HEK293 (cell line): ENCODE results near the gene ILK.

Experiments used
- CTCF ChIA-PET: fragments of 350-600 bp; formaldehyde crosslinking; extraction: SDS; loops from one replicate; lab custom pipeline; 2021; ENCODE audit warnings: antibody characterized with exemption; lab: Yijun Ruan, JAX
- POLR2A ChIA-PET: fragments of 300-600 bp; formaldehyde crosslinking; extraction: SDS; loops from one replicate; lab custom pipeline; 2020; ENCODE audit warnings: antibody characterized with exemption, inconsistent platforms; lab: Yijun Ruan, JAX
- H3K27ac ChIP-seq: fragments of 200-500 bp; sonication (Bioruptor generic); 2 replicates; pipeline ENCODE4 v1.5.1; 2014; ENCODE audit warnings: low read depth, low read length, control low read depth, inconsistent platforms; ENCODE audit errors: extremely low read depth
- H3K36me3 ChIP-seq, 2 experiments: fragments of 200-500 bp in 1 of 2; sonication (Bioruptor generic) in 1 of 2; 1 replicate in 1 of 2; 2 replicates in 1 of 2; pipeline ENCODE4 v1.5.1; 2014 to 2017; ENCODE audit warnings: inconsistent platforms in 2 of 2, low read length in 2 of 2; ENCODE audit not compliant: control insufficient read depth in 2 of 2, insufficient read depth in 1 of 2
- H3K4me1 ChIP-seq: fragments of 200-500 bp; sonication (Bioruptor generic); 2 replicates; pipeline ENCODE4 v1.5.1; 2014; ENCODE audit warnings: mild to moderate bottlenecking, low read length, inconsistent platforms; ENCODE audit not compliant: control insufficient read depth, insufficient read depth
- H3K4me3 ChIP-seq: 2 replicates; pipeline ENCODE4 v1.5.1; 2011; ENCODE audit warnings: low read depth, mild to moderate bottlenecking, control low read depth, low read length, moderate library complexity
- H3K9me3 ChIP-seq: fragments of 200-500 bp; sonication (Bioruptor generic); 2 replicates; pipeline ENCODE4 v1.5.1; 2014; ENCODE audit warnings: low read depth, low read length, inconsistent platforms; ENCODE audit not compliant: control insufficient read depth, insufficient read depth
- OSR2 ChIP-seq: fragments of 450-650 bp; formaldehyde crosslinking; IDR thresholded peaks from 2 replicates; pipeline ENCODE4 v1.5.1; 2016; ENCODE audit warnings: missing biosample characterization, missing genetic modification characterization
- PRDM2 ChIP-seq: fragments of 450-650 bp; formaldehyde crosslinking; IDR thresholded peaks from 2 replicates; pipeline ENCODE4 v1.5.1; 2016; ENCODE audit warnings: missing biosample characterization, missing genetic modification characterization, borderline replicate concordance
- PRDM4 ChIP-seq: fragments of 450-650 bp; formaldehyde crosslinking; IDR thresholded peaks from 2 replicates; pipeline ENCODE4 v1.5.1; 2017; ENCODE audit warnings: missing biosample characterization, missing genetic modification characterization
- ZBTB20 ChIP-seq: fragments of 450-650 bp; formaldehyde crosslinking; IDR thresholded peaks from 2 replicates; pipeline ENCODE4 v1.5.1; 2016; ENCODE audit warnings: missing biosample characterization, missing genetic modification characterization
- ZNF10 ChIP-seq: fragments of 450-650 bp; formaldehyde crosslinking; IDR thresholded peaks from 2 replicates; pipeline ENCODE4 v1.5.1; 2017; ENCODE audit warnings: missing biosample characterization, missing genetic modification characterization
- ZNF16 ChIP-seq: fragments of 450-650 bp; formaldehyde crosslinking; IDR thresholded peaks from 2 replicates; pipeline ENCODE4 v1.5.1; 2016; ENCODE audit warnings: low read depth, missing biosample characterization, missing genetic modification characterization
- ZNF169 ChIP-seq: fragments of 450-650 bp; formaldehyde crosslinking; IDR thresholded peaks from 2 replicates; pipeline ENCODE4 v1.5.1; 2016; ENCODE audit warnings: missing biosample characterization, missing genetic modification characterization
- ZNF266 ChIP-seq: fragments of 450-650 bp; formaldehyde crosslinking; IDR thresholded peaks from 2 replicates; pipeline ENCODE4 v1.5.1; 2016; ENCODE audit warnings: missing biosample characterization, missing genetic modification characterization, low read depth
- ZNF274 ChIP-seq, 2 experiments: fragments of 200-500 bp in 1 of 2; fragments of 450-650 bp in 1 of 2; sonication (Bioruptor generic) in 1 of 2; formaldehyde crosslinking in 1 of 2; IDR thresholded peaks; 2 replicates each; pipeline versions ENCODE4 v1.5.1 to v1.6.1; 2014 to 2016; ENCODE audit warnings: borderline replicate concordance in 1 of 2, inconsistent platforms in 1 of 2, low read length in 1 of 2, missing biosample characterization in 1 of 2, missing genetic modification characterization in 1 of 2
- ZNF354C ChIP-seq: fragments of 450-650 bp; formaldehyde crosslinking; IDR thresholded peaks from 2 replicates; pipeline ENCODE4 v1.5.1; 2016; ENCODE audit warnings: missing biosample characterization, missing genetic modification characterization, low read depth, borderline replicate concordance
- ZNF37A ChIP-seq: fragments of 450-650 bp; IDR thresholded peaks from 2 replicates; pipeline ENCODE4 v1.5.1; 2018; ENCODE audit warnings: missing biosample characterization, missing genetic modification characterization
- ZNF404 ChIP-seq: fragments of 450-650 bp; formaldehyde crosslinking; IDR thresholded peaks from 2 replicates; pipeline ENCODE4 v1.5.1; 2017; ENCODE audit warnings: missing biosample characterization, missing genetic modification characterization
- ZNF433 ChIP-seq: fragments of 450-650 bp; formaldehyde crosslinking; IDR thresholded peaks from 2 replicates; pipeline ENCODE4 v1.5.1; 2016; ENCODE audit warnings: missing biosample characterization, missing genetic modification characterization, low read depth
- ZNF488 ChIP-seq: fragments of 450-650 bp; formaldehyde crosslinking; IDR thresholded peaks from 2 replicates; pipeline ENCODE4 v1.5.1; 2016; ENCODE audit warnings: missing biosample characterization, missing genetic modification characterization
- ZNF610 ChIP-seq: fragments of 450-650 bp; formaldehyde crosslinking; IDR thresholded peaks from 2 replicates; pipeline ENCODE4 v1.5.1; 2016; ENCODE audit warnings: missing biosample characterization, missing genetic modification characterization, borderline replicate concordance
- ZNF621 ChIP-seq: fragments of 450-650 bp; formaldehyde crosslinking; IDR thresholded peaks from 2 replicates; pipeline ENCODE4 v1.5.1; 2017; ENCODE audit warnings: missing biosample characterization, missing genetic modification characterization
- ZNF654 ChIP-seq: fragments of 450-650 bp; formaldehyde crosslinking; IDR thresholded peaks from 2 replicates; pipeline ENCODE4 v1.5.1; 2016; ENCODE audit warnings: low read depth, missing biosample characterization, missing genetic modification characterization
- ZNF785 ChIP-seq: fragments of 450-650 bp; formaldehyde crosslinking; IDR thresholded peaks from 2 replicates; pipeline ENCODE4 v1.5.1; 2016; ENCODE audit warnings: missing biosample characterization, missing genetic modification characterization
- ZNF792 ChIP-seq: fragments of 450-650 bp; formaldehyde crosslinking; IDR thresholded peaks from 2 replicates; pipeline ENCODE4 v1.5.1; 2016; ENCODE audit warnings: missing biosample characterization, missing genetic modification characterization
- TF ChIP-seq, protein P1 (sequence below): fragments of 450-650 bp; formaldehyde crosslinking; IDR thresholded peaks from 2 replicates; pipeline ENCODE4 v1.5.1; 2016; ENCODE audit warnings: missing biosample characterization, missing genetic modification characterization

ILK gene

DNA sequence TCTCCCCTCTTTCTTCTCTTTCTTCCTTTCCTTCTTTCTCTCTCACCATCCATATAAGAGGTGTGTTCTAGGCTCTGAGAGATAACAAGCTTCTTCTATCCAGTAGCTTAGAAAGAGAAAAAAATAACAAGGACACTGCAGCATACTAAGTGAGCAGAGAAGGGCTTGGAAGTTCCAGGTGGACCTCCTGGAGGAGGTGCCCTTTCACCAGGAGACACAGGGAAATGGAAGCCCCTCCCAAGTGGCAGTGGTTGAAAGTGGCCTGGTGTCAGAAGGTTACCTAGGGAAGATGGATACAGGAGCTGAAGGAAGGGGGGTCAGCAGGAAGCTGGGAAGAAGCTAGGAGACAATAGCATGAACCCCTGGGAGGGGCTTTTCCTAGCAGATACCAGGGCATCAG, 46.5 kb downstream of the ILK start:
- Histone ChIP-seq H3K4me1 (no peaks in the 10 kb centered on the region), H3K27ac (no peak overlapping the region), H3K36me3 (no peaks in the 10 kb centered on the region), H3K4me3 (no peak overlapping the region), H3K9me3 (no peaks in the 10 kb centered on the region)
- CTCF ChIA-PET: interaction anchor here (0.6 to 1.3 kb wide), 8 partner anchors 11 to 363 kb away, joined by 3 read pairs; partner anchors contain the start of gene MRPL17
- POLR2A ChIA-PET: interaction anchor here (1.1 to 1.2 kb wide), 2 partner anchors 33 to 39 kb away, joined by 3 to 4 read pairs; partner anchors contain the start of genes MRPL17 and TAF10
- no peak for TF ChIP-seq ZNF266 (tag by site-specific recombination)
- TF ChIP-seq ZNF16: no peak
- no peak for TF ChIP-seq ZNF785 (tag by site-specific recombination)
- TF ChIP-seq ZNF433 (tag by site-specific recombination): no peak
- TF ChIP-seq ZNF654 (tag by site-specific recombination): no peak
- no peak for TF ChIP-seq ZNF274 (IDR thresholded peaks at IDR 0.05; ENCODE audit: low read length)
- no peak for TF ChIP-seq ZNF274 (tag by site-specific recombination; IDR thresholded peaks at IDR 0.05; ENCODE audit: borderline replicate concordance)
- no peak for TF ChIP-seq PRDM2 (tag by site-specific recombination)
- no peak for TF ChIP-seq ZNF10 (tag by site-specific recombination)
- no peak for TF ChIP-seq ZNF488
- TF ChIP-seq, protein P1, sequence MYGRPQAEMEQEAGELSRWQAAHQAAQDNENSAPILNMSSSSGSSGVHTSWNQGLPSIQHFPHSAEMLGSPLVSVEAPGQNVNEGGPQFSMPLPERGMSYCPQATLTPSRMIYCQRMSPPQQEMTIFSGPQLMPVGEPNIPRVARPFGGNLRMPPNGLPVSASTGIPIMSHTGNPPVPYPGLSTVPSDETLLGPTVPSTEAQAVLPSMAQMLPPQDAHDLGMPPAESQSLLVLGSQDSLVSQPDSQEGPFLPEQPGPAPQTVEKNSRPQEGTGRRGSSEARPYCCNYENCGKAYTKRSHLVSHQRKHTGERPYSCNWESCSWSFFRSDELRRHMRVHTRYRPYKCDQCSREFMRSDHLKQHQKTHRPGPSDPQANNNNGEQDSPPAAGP: no peak
- no peak for TF ChIP-seq ZNF404 (tag by site-specific recombination)
- no peak for TF ChIP-seq ZNF621 (tag by site-specific recombination)
- no peak for TF ChIP-seq ZNF792 (tag by site-specific recombination)
- TF ChIP-seq ZNF610 (tag by site-specific recombination): no peak
- TF ChIP-seq PRDM4: no peak
- TF ChIP-seq ZNF37A (tag by site-specific recombination): no peak
- TF ChIP-seq ZNF169 (tag by site-specific recombination): no peak
- no peak for TF ChIP-seq ZBTB20 (tag by site-specific recombination)
- TF ChIP-seq OSR2: no peak
- TF ChIP-seq ZNF354C (tag by site-specific recombination): no peak
